DND-41 (cell line): Measurements from ENCODE around the gene GPC1.

Source experiments
- ATAC-seq: fragments of 200-7000 bp; cut with Tn5 transposase; 3 replicates; pipeline ENCODE4 v1.9.1; 2021; ENCODE audit warnings: low read depth; ENCODE audit not compliant: insufficient read depth
- DNase-seq: peaks from one replicate; pipeline ENCODE4 v3.0.0-alpha.2; 2020
- H2AFZ ChIP-seq: 2 replicates; pipeline ENCODE4 v1.6.0; 2012; ENCODE audit warnings: low read depth, low read length
- H3K27ac ChIP-seq: 2 replicates; pipeline ENCODE4 v1.5.1; 2012; ENCODE audit warnings: low read length, inconsistent platforms
- H3K27me3 ChIP-seq: fragments of 200-600 bp; sonication (generic); 2 replicates; pipeline ENCODE4 v1.6.0; 2012; ENCODE audit warnings: low read length, mild to moderate bottlenecking, inconsistent platforms; ENCODE audit not compliant: insufficient read depth, poor library complexity
- H3K36me3 ChIP-seq: 2 replicates; pipeline ENCODE4 v1.5.1; 2012; ENCODE audit warnings: low read length, inconsistent platforms; ENCODE audit not compliant: insufficient read depth
- H3K4me1 ChIP-seq: 2 replicates; pipeline ENCODE4 v1.5.1; 2012; ENCODE audit warnings: mild to moderate bottlenecking, low read length; ENCODE audit not compliant: insufficient read depth
- H3K4me2 ChIP-seq: 2 replicates; pipeline ENCODE4 v1.6.0; 2012; ENCODE audit warnings: mild to moderate bottlenecking, moderate library complexity, low read length, inconsistent platforms; ENCODE audit not compliant: insufficient read depth
- H3K4me3 ChIP-seq, 2 experiments: fragments of 200-600 bp in 1 of 2; shearing (Covaris generic) in 1 of 2; 2 replicates each; pipeline ENCODE4 v1.5.1; 2012 to 2016; ENCODE audit warnings: inconsistent platforms in 2 of 2, low read length in 2 of 2, mild to moderate bottlenecking in 2 of 2, low read depth in 1 of 2, moderate library complexity in 1 of 2
- H3K79me2 ChIP-seq: 2 replicates; pipeline ENCODE4 v1.6.0; 2012; ENCODE audit warnings: low read length, inconsistent platforms; ENCODE audit not compliant: insufficient read depth
- H3K9ac ChIP-seq: 2 replicates; pipeline ENCODE4 v1.6.0; 2012; ENCODE audit warnings: low read depth, mild to moderate bottlenecking, inconsistent platforms, low read length, moderate library complexity
- H3K9me3 ChIP-seq: 2 replicates; pipeline ENCODE4 v1.5.1; 2012; ENCODE audit warnings: low read length, moderate library complexity, mild to moderate bottlenecking, inconsistent platforms; ENCODE audit not compliant: insufficient read depth, severe bottlenecking
- H4K20me1 ChIP-seq: 2 replicates; pipeline ENCODE4 v1.6.0; 2012; ENCODE audit warnings: low read length; ENCODE audit not compliant: insufficient read depth
- CTCF ChIP-seq: IDR thresholded peaks from 2 replicates; pipeline ENCODE4 v1.5.1; 2012; ENCODE audit warnings: borderline replicate concordance, low read length, moderate library complexity, mild to moderate bottlenecking; ENCODE audit not compliant: poor library complexity, severe bottlenecking; ENCODE audit errors: extremely low read depth
- EZH2 ChIP-seq: IDR thresholded peaks from 3 replicates; pipeline ENCODE4 v1.6.1; 2012; ENCODE audit warnings: borderline replicate concordance, low read depth, mild to moderate bottlenecking, moderate library complexity, low read length, inconsistent platforms; ENCODE audit not compliant: severe bottlenecking

Gene GPC1

GRCh38 chr2:240463274-240463865, 27.9 kb downstream of the GPC1 start:
- Histone ChIP-seq H3K27ac (no peak overlapping the region), H3K36me3 (peaks cover 5% of the 10 kb centered on the region; the same call in 1 of the 2 replicates)

GRCh38 chr2:240463866-240464481, 28.5 kb downstream of the GPC1 start:
- no peaks in the 10 kb centered on the region for H3K27me3 ChIP-seq
- H2AFZ ChIP-seq = no peak overlapping the region
- H3K4me1 ChIP-seq = no peaks in the 10 kb centered on the region
- H4K20me1 ChIP-seq = 0 out of 2 replicates have a peak, but pooled peaks cover 3% of the 10 kb centered on the region
- no peak overlapping the region for H3K9ac ChIP-seq
- ATAC-seq = no peak
- H3K36me3 ChIP-seq = peaks cover 5% of the 10 kb centered on the region; the same call in 1 of the 2 replicates
- H3K79me2 ChIP-seq = no peaks in the 10 kb centered on the region
- H3K9me3 ChIP-seq = no peaks in the 10 kb centered on the region
- no peak overlapping the region for H3K4me2 ChIP-seq
- no peak overlapping the region for H3K27ac ChIP-seq
- H3K4me3 ChIP-seq = no peak overlapping the region
- no peak for DNase-seq
- no peak for TF ChIP-seq EZH2
- no peak for TF ChIP-seq CTCF

More at GRCh38 chr2:240463274-240463865, 27.9 kb downstream of the GPC1 start:
- TF ChIP-seq EZH2 = no peak
- no peak for TF ChIP-seq CTCF
- H3K79me2 ChIP-seq = no peaks in the 10 kb centered on the region
- no peak overlapping the region for H3K4me2 ChIP-seq
- no peaks in the 10 kb centered on the region for H3K4me1 ChIP-seq
- H4K20me1 ChIP-seq = 0 out of 2 replicates have a peak, but pooled peaks cover 3% of the 10 kb centered on the region
- ATAC-seq (no peak), DNase-seq (no peak)
- H3K4me3 ChIP-seq = no peak overlapping the region
- H2AFZ ChIP-seq = no peak overlapping the region
- no peak overlapping the region for H3K9ac ChIP-seq
- no peaks in the 10 kb centered on the region for H3K27me3 ChIP-seq
- H3K9me3 ChIP-seq = no peaks in the 10 kb centered on the region

- ATAC-seq = no peak
- 0 out of 2 replicates have a peak, but pooled peaks cover 3% of the 10 kb centered on the region for H4K20me1 ChIP-seq
Observed at GRCh38 chr2:240464514-240465241, 29.2 kb downstream of the GPC1 start.

More at GRCh38 chr2:240464514-240465241, 29.2 kb downstream of the GPC1 start:
- Histone ChIP-seq H3K79me2 (no peaks in the 10 kb centered on the region), H3K36me3 (peaks cover 5% of the 10 kb centered on the region; the same call in 1 of the 2 replicates), H3K4me1 (no peaks in the 10 kb centered on the region), H3K4me2 (no peak overlapping the region), H3K27ac (no peak overlapping the region), H3K27me3 (no peaks in the 10 kb centered on the region), H2AFZ (no peak overlapping the region), H3K9me3 (no peaks in the 10 kb centered on the region), H3K4me3 (no peak overlapping the region), H3K9ac (no peak overlapping the region)
- no peak for TF ChIP-seq EZH2
- DNase-seq = no peak
